HEK293T (cell line): Measurements from ENCODE around the gene HLCS.
"Not testable (repeated sequence)": the region's sequence is repeated elsewhere in the genome, so short reads cannot be mapped to it uniquely, and the experiment has no call there.

ENCODE experiments used
- CTCF ChIA-PET: fragments of 350-600 bp; formaldehyde crosslinking; extraction: SDS; loops from one replicate; lab custom pipeline; 2021; ENCODE audit warnings: antibody characterized with exemption, inconsistent platforms; lab: Yijun Ruan, JAX
- POLR2A ChIA-PET: fragments of 350-600 bp; formaldehyde crosslinking; extraction: SDS; loops from one replicate; lab custom pipeline; 2020; ENCODE audit warnings: antibody characterized with exemption, inconsistent platforms; lab: Yijun Ruan, JAX
- DNase-seq: peaks from one replicate; pipeline ENCODE4 v3.0.0; 2012; ENCODE audit warnings: mixed read lengths; ENCODE audit errors: extremely low spot score
- ARNT ChIP-seq: fragments of 450-650 bp; IDR thresholded peaks from 2 replicates; pipeline ENCODE4 v1.6.1; 2017; ENCODE audit warnings: mild to moderate bottlenecking
- BHLHE40 ChIP-seq: fragments of 450-650 bp; IDR thresholded peaks from 2 replicates; pipeline ENCODE4 v1.6.1; 2016; ENCODE audit warnings: mild to moderate bottlenecking, moderate library complexity, borderline replicate concordance
- CTBP1 ChIP-seq: fragments of 450-650 bp; IDR thresholded peaks from 2 replicates; pipeline ENCODE4 v1.6.1; 2016; ENCODE audit warnings: borderline replicate concordance
- ELF4 ChIP-seq: fragments of 450-650 bp; IDR thresholded peaks from 2 replicates; pipeline ENCODE4 v1.6.1; 2017; ENCODE audit warnings: antibody characterized with exemption
- FOXA1 ChIP-seq: fragments of 450-650 bp; IDR thresholded peaks from 2 replicates; pipeline ENCODE4 v1.6.1; 2016; ENCODE audit warnings: mild to moderate bottlenecking
- FOXK2 ChIP-seq: fragments of 450-650 bp; IDR thresholded peaks from 2 replicates; pipeline ENCODE4 v1.6.1; 2016; ENCODE audit warnings: mild to moderate bottlenecking
- FOXM1 ChIP-seq: fragments of 450-650 bp; IDR thresholded peaks from 2 replicates; pipeline ENCODE4 v1.6.1; 2017; ENCODE audit warnings: mild to moderate bottlenecking, borderline replicate concordance
- HDGF ChIP-seq: fragments of 450-650 bp; IDR thresholded peaks from 2 replicates; pipeline ENCODE4 v1.6.1; 2017; ENCODE audit warnings: antibody characterized with exemption, borderline replicate concordance
- L3MBTL2 ChIP-seq: fragments of 450-650 bp; conservative IDR thresholded peaks from 2 replicates; pipeline ENCODE4 v1.6.1; 2016; ENCODE audit warnings: mild to moderate bottlenecking
- LEF1 ChIP-seq: fragments of 450-650 bp; IDR thresholded peaks from 2 replicates; pipeline ENCODE4 v1.6.1; 2017; ENCODE audit warnings: mild to moderate bottlenecking, borderline replicate concordance
- NFRKB ChIP-seq: fragments of 450-650 bp; IDR thresholded peaks from 2 replicates; pipeline ENCODE4 v1.6.1; 2016; ENCODE audit warnings: mild to moderate bottlenecking, moderate library complexity
- PKNOX1 ChIP-seq: fragments of 450-650 bp; IDR thresholded peaks from 2 replicates; pipeline ENCODE4 v1.6.1; 2016
- SP1 ChIP-seq: fragments of 450-650 bp; IDR thresholded peaks from 2 replicates; pipeline ENCODE4 v1.6.1; 2017
- SUZ12 ChIP-seq: fragments of 450-650 bp; IDR thresholded peaks from 2 replicates; pipeline ENCODE4 v1.6.1; 2016; ENCODE audit warnings: mild to moderate bottlenecking
- TARDBP ChIP-seq: fragments of 450-650 bp; IDR thresholded peaks from 2 replicates; pipeline ENCODE4 v1.6.1; 2016
- ZNF384 ChIP-seq: fragments of 450-650 bp; IDR thresholded peaks from 2 replicates; pipeline ENCODE4 v1.6.1; 2016

HLCS gene

GRCh38 chr21:36960676-36961284 is 5.7 kb downstream of the HLCS start:
- POLR2A ChIA-PET, result no interaction called here
- DNase-seq, result no peak
- CTCF ChIA-PET, result no interaction called here
- no peak for TF ChIP-seq FOXA1
- no peak for TF ChIP-seq NFRKB
- TF ChIP-seq L3MBTL2, result no peak
- TF ChIP-seq LEF1, result no peak
- no peak for TF ChIP-seq FOXK2

- TF ChIP-seq NFRKB, result no peak
- no peak for TF ChIP-seq FOXK2
- no peak for TF ChIP-seq HDGF
- no peak for DNase-seq
- ChIA-PET CTCF (no interaction called here), POLR2A (no interaction called here)
Observed at GRCh38 chr21:36959020-36959835, 7.2 kb downstream of the HLCS start.

GRCh38 chr21:36955783-36956182 is 10.7 kb downstream of the HLCS start:
- TF ChIP-seq LEF1 (no peak), NFRKB (no peak), TARDBP (no peak), L3MBTL2 (no peak), FOXA1 (no peak)
- DNase-seq, result no peak
- ChIA-PET CTCF (interaction anchor here (0.6 to 1.2 kb wide), 2 partner anchors 10 to 325 kb away, joined by 3 read pairs; no protein-coding TSS in a partner anchor), POLR2A (interaction anchor here (0.8 kb wide), 1 partner anchor 105 kb away, joined by 3 read pairs; no protein-coding TSS in a partner anchor)

- DNase-seq, POLR2A ChIA-PET: not testable (repeated sequence)
- CTCF ChIA-PET, result interaction anchor here (1.9 kb wide), 1 partner anchor 37 kb away, joined by 5 read pairs; no protein-coding TSS in a partner anchor
Observed at GRCh38 chr21:36952331-36952730, 14.1 kb downstream of the HLCS start.

GRCh38 chr21:36949171-36950141 is 17.0 kb downstream of the HLCS start:
- POLR2A ChIA-PET, result interaction anchor here (1.3 kb wide), 1 partner anchor 17 kb away, joined by 3 read pairs; no protein-coding TSS in a partner anchor
- CTCF ChIA-PET, result interaction anchor here (0.5 to 0.6 kb wide), 2 partner anchors 27 to 441 kb away, joined by 3 read pairs; no protein-coding TSS in a partner anchor

GRCh38 chr21:36948686-36949085 is 17.8 kb downstream of the HLCS start:
- CTCF ChIA-PET, result interaction anchor here (0.7 kb wide), 1 partner anchor 24 kb away, joined by 7 read pairs; no protein-coding TSS in a partner anchor
- TF ChIP-seq FOXA1, result no peak
- TF ChIP-seq SUZ12, result no peak
- TF ChIP-seq L3MBTL2, result no peak
- no peak for TF ChIP-seq ARNT
- TF ChIP-seq TARDBP, result no peak
- TF ChIP-seq BHLHE40, result no peak
- TF ChIP-seq ELF4, result no peak
- no peak for TF ChIP-seq NFRKB
- TF ChIP-seq ZNF384, result no peak
- no peak for TF ChIP-seq FOXK2
- TF ChIP-seq PKNOX1, result no peak
- TF ChIP-seq HDGF, result no peak
- no peak for DNase-seq
- POLR2A ChIA-PET, result interaction anchor here (1.3 kb wide), 1 partner anchor 16 kb away, joined by 3 read pairs; no protein-coding TSS in a partner anchor

More at GRCh38 chr21:36949171-36950141, 17.0 kb downstream of the HLCS start:
- TF ChIP-seq FOXM1 (no peak), ARNT (no peak), ELF4 (no peak), NFRKB (no peak), BHLHE40 (no peak), L3MBTL2 (no peak), SUZ12 (no peak), CTBP1 (no peak), LEF1 (no peak), FOXK2 (no peak), FOXA1 (no peak), PKNOX1 (no peak), TARDBP (no peak), SP1 (no peak), HDGF (no peak), ZNF384 (no peak)
- DNase-seq, result no peak
